ENCODE measurements around the gene NCF2.

The NCF2 gene

GRCh38 chr1:183550915-183551314 lies 39.3 kb downstream of the NCF2 start:
- DNase-seq, result no peak

GRCh38 chr1:183548116-183548515 lies 42.1 kb downstream of the NCF2 start:
- no peak for DNase-seq

GRCh38 chr1:183546427-183546826 lies 43.8 kb downstream of the NCF2 start:
- DNase-seq, result no peak

DNA sequence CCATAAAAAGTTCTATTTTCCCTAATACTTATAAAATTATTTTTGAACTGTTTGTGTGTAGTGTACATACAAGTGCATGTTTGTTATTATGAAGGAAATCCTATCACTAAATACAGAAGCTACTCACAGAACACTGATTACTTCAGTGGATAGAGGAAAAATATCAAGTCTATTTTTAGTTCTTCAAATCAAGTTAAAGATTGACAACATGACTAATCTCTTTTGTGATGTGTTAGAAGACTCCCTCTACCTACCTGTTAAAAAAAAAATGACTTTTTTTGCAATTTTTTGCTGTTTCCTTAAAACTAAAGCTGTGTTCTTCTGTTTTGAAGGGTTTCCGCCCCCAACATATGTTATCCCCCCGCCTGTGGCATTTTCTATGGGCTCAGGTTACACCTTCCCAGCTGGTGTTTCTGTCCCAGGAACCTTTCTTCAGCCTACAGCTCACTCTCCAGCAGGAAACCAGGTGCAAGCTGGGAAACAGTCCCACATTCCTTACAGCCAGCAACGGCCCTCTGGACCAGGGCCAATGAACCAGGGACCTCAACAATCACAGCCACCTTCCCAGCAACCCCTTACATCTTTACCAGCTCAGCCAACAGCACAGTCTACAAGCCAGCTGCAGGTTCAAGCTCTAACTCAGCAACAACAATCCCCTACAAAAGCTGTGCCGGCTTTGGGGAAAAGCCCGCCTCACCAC lies 45.5 kb downstream of the NCF2 start:
- no peak for DNase-seq

DNA sequence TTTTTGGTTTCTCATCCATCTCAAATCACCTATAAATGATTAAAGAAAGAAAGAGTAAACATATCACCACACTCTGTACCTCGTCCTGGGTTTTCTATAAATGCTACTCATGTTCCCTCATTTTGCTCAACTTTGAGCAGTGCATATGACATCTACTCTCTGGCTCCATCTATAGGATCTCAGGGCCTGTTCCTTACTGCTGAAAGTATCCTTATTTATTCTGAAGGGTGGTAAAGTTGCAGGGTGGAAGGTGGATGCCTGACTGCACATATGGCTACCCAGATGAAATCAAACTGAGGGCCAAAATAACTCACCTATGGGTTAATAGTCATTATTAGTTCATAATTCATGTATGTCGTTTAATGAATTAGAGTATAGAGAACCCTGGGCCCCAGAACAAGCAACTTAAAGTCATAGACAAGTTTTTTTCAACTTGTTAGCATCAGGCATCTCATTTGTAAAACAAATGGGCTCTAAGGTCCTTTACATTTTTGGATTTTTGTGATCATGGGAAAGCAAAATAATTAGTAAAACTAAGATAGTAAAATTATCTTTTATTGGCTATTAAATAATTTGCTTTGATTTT lies 46.5 kb downstream of the NCF2 start:
- DNase-seq, result no peak

- DNase-seq, result no peak
These were observed 52.9 kb downstream of the NCF2 start for GRCh38 chr1:183537405-183537804.

GRCh38 chr1:183533617-183534174 lies 56.6 kb downstream of the NCF2 start:
- DNase-seq, result no peak

GRCh38 chr1:183528577-183528976 lies 61.7 kb downstream of the NCF2 start:
- DNase-seq, result no peak

DNA sequence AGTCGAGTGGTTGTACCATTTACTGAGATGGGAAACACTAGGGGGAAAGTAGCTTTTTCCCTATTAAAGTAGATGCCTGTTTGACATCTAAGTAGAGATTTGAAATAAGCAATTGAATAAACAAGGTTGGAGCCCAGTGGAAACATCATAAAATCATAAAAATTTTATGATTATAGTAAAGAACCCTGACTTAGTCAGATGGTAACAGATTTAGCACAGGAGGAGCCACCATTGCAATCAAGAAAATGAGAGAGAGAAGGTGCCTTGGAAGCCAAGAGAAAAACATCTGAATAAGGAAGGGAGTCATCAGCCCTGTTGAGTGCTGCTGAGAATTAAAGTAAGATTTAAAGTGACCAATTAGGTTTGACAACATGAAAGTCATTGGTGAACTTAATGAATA lies 68.2 kb downstream of the NCF2 start:
- no peak for DNase-seq

- DNase-seq, result no peak
These were observed 69.9 kb downstream of the NCF2 start for GRCh38 chr1:183520379-183520778.

DNA sequence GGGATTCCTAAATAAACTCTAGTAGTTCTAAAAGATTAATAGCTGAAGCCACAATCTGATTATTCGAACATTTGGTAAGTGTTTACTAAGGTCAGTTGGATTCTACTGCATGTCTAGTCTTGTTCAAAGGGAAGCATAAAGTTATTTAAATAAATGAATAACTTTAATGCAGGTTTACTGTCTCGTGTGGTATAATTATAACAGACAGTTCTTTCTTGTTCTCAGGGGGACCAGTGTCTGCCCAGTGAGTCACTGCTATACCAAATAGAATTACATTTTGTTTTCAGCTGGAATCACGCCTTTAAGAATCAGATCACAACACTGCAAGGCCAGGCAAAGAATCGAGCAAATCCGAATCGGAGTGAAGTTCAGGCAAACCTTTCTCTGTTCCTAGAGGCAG lies 72.9 kb downstream of the NCF2 start:
- no peak for DNase-seq

- DNase-seq, result no peak
These were observed 73.5 kb downstream of the NCF2 start for GRCh38 chr1:183516725-183517124.

GRCh38 chr1:183515002-183515689 lies 75.1 kb downstream of the NCF2 start:
- no peak for DNase-seq

GRCh38 chr1:183514235-183514634 lies 76.0 kb downstream of the NCF2 start:
- DNase-seq, result no peak

DNA sequence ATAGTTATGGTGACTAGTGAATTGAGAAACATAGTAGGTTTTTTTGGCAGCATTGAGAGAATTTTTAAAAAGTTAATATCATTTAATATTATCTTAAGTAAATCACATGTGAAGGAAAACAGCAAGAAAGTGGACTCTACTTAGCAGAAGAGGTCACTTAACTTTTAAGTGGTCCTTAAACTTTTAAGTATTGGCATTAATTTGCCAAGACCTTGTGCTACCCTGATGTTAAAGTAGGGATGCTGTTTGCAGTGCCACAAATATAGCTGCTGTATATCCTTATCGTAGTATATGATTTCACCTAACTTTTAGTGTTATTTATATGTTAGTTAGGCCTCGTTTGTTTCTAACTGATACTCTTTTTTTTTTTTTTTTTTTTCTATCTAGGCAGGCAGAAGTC lies 77.8 kb downstream of the NCF2 start:
- no peak for DNase-seq

DNA sequence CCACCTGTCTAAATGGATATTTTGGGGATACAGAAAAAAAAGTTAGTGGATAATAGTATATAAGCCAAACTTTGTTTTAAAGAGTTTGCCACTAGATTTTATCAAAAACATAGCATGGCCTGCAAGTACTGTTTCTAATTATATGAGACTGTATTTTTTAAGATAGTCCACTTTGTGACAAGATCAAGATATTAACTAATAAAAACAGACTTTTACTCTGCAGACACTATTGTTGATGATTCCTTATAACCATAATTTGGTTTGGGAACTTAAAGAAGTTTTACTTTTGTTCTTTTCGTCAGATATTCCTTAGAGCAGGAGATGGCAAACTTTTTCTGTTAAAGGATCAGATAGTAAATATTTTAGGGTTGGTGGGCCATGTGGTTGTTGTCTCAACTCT lies 81.6 kb downstream of the NCF2 start:
- no peak for DNase-seq

- no peak for DNase-seq
These were observed 83.7 kb downstream of the NCF2 start for GRCh38 chr1:183506561-183506960.

All from T1000 (cell line).